ENCODE measurements around the gene VPS51.

Gene VPS51

DNA sequence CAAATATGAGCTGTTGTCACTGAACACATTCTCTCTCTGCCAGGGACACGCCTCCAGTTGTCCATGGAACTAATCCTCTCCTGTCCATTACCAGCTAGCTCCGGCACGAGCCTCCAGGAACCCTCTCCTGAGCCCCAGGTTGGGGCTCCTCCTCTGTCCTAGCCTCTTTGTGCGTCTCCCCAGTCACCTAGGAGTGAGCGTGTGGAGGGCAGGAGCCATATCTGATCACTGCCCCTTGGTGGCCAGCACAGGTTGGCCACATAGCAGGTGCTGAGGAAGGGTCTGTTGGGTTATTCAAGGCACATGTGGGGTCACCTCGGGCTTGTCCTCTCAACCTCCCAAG is 35.9 kb downstream of the VPS51 start:
- Histone ChIP-seq H3K27me3 (ENCODE audit: insufficient read depth, poor library complexity, severe bottlenecking) (no peaks in the 10 kb centered on the region), H3K27ac (ENCODE audit: poor library complexity, severe bottlenecking) (no peak overlapping the region), H3K4me1 (ENCODE audit: insufficient read depth, poor library complexity, severe bottlenecking) (peaks cover 3% of the 10 kb centered on the region), H3K9me3 (ENCODE audit: severe bottlenecking) (no peaks in the 10 kb centered on the region), H3K4me3 (ENCODE audit: severe bottlenecking) (no peak overlapping the region), H3K36me3 (ENCODE audit: low read depth) (peaks cover 55% of the 10 kb centered on the region)
- ATAC-seq (ENCODE audit: low read depth) (no peak), DNase-seq (ENCODE audit: low spot score) (no peak)
- TF ChIP-seq, protein P1, sequence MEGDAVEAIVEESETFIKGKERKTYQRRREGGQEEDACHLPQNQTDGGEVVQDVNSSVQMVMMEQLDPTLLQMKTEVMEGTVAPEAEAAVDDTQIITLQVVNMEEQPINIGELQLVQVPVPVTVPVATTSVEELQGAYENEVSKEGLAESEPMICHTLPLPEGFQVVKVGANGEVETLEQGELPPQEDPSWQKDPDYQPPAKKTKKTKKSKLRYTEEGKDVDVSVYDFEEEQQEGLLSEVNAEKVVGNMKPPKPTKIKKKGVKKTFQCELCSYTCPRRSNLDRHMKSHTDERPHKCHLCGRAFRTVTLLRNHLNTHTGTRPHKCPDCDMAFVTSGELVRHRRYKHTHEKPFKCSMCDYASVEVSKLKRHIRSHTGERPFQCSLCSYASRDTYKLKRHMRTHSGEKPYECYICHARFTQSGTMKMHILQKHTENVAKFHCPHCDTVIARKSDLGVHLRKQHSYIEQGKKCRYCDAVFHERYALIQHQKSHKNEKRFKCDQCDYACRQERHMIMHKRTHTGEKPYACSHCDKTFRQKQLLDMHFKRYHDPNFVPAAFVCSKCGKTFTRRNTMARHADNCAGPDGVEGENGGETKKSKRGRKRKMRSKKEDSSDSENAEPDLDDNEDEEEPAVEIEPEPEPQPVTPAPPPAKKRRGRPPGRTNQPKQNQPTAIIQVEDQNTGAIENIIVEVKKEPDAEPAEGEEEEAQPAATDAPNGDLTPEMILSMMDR (IDR thresholded peaks at IDR 0.05; ENCODE audit: poor library complexity, severe bottlenecking): no peak

DNA sequence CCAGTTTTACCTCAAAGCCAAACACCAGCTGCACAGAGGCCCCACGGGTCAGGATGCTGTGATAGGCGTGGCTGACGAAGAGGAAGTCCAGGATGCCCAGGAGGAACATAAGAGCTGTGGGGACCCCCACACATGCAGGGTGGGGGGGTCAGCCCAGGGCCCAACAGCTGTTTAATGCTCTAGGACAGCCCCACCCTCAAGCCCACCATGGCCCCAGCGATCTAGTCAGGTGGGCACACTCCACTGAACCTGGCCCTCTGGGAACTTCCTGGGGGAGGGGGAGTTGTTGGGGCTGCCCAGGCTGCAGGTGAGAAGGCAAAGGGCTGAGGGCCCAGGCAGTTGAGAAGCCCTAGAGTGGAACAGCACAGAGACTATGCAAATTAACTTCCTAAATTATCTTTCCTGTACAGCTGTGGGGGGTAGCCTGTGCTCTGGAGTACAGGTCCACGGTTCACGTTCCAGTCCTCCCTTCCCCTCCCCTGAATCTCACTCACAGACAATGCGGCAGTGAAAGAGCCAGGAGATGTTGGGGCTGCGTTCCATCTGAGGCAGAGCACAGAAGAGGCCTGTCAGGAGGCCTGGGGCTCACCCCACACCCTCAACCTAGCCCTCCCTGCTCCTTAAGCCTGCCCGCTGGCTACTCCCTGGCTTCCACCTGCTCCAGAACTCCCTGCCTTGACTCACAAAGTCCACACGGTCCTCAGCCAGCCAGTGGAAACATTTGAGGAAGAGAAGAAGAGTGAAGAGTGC is 36.4 kb downstream of the VPS51 start:
- Histone ChIP-seq H3K9me3 (ENCODE audit: severe bottlenecking) (no peaks in the 10 kb centered on the region), H3K4me3 (ENCODE audit: severe bottlenecking) (no peak overlapping the region), H3K27me3 (ENCODE audit: insufficient read depth, poor library complexity, severe bottlenecking) (no peaks in the 10 kb centered on the region), H3K36me3 (ENCODE audit: low read depth) (peaks cover 50% of the 10 kb centered on the region), H3K27ac (ENCODE audit: poor library complexity, severe bottlenecking) (no peak overlapping the region), H3K4me1 (ENCODE audit: insufficient read depth, poor library complexity, severe bottlenecking) (peaks cover 3% of the 10 kb centered on the region)
- no peak for ATAC-seq (ENCODE audit: low read depth)
- TF ChIP-seq, protein P1 (IDR thresholded peaks at IDR 0.05; ENCODE audit: poor library complexity, severe bottlenecking): no peak
- no peak for DNase-seq (ENCODE audit: low spot score)

DNA sequence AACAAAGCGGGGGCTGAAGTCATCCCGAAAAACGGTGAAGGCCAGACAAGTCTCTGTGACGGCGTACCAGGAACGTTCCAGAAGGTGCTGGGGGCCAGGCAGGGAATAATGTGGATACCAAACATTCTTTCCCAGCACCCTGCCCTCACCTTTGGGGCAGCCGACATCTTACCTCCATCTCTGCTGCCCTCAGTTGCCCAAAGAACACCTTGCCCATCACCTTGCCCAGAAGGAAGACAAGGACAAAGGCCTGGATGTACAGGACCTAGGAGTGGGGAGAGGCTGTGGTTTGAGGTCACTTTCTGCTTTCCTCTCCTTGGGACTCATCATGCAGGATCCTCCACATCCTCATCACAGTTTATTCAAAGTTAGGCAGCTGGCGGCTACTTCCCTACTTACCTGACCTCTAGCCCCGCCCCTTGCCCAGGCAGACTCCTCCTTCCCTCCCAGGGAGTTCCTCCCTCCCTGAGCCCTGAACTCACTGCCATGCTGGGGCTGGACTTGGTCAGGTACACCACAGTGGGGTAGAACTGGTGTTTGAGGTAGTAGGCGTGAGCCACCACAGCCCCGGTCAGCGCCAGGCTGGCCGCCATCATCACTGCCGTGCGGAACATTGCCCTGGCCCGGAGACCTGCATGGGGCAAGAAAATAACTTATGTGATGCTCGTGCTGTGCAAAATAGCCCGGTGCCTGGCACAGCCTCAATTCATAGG is 37.1 kb downstream of the VPS51 start:
- peak; percentile 44 for ATAC-seq (ENCODE audit: low read depth)
- Histone ChIP-seq H3K27ac (ENCODE audit: poor library complexity, severe bottlenecking) (peak overlapping the region; percentile 88), H3K36me3 (ENCODE audit: low read depth) (peaks cover 46% of the 10 kb centered on the region), H3K4me1 (ENCODE audit: insufficient read depth, poor library complexity, severe bottlenecking) (peaks cover 3% of the 10 kb centered on the region), H3K9me3 (ENCODE audit: severe bottlenecking) (no peaks in the 10 kb centered on the region), H3K27me3 (ENCODE audit: insufficient read depth, poor library complexity, severe bottlenecking) (no peaks in the 10 kb centered on the region), H3K4me3 (ENCODE audit: severe bottlenecking) (peak overlapping the region; percentile 69)
- peak; percentile 86 for DNase-seq (ENCODE audit: low spot score)
- TF ChIP-seq, protein P1 (IDR thresholded peaks at IDR 0.05; ENCODE audit: poor library complexity, severe bottlenecking): no peak

DNA sequence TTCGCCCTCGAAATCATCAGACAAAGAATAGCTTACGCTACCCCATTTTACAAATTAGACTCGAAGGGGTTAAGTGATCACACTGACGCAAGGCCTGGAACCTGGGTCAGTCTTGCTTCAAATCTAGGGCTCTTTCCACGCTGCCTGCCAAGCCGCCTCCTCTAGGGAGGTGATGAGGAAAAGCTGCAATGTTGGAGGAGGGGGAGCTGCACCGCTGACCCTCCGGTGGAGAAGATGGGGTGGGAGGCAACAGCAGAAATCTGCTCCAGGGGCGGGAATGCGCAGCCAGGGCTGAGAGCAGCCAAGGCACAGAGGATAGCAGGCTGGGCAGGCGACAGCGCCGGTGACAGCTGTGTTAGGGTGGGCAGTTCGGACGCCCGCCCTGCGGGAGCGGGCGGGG is 37.7 kb downstream of the VPS51 start:
- peak overlapping the region; percentile 88 for H3K27ac ChIP-seq (ENCODE audit: poor library complexity, severe bottlenecking)
- no peak for DNase-seq (ENCODE audit: low spot score)
- peaks cover 40% of the 10 kb centered on the region for H3K36me3 ChIP-seq (ENCODE audit: low read depth)

More for the DNA sequence above, 37.7 kb downstream of the VPS51 start:
- ATAC-seq (ENCODE audit: low read depth): no peak
- peaks cover 4% of the 10 kb centered on the region for H3K4me1 ChIP-seq (ENCODE audit: insufficient read depth, poor library complexity, severe bottlenecking)
- H3K27me3 ChIP-seq (ENCODE audit: insufficient read depth, poor library complexity, severe bottlenecking): no peaks in the 10 kb centered on the region
- peak overlapping the region; percentile 69 for H3K4me3 ChIP-seq (ENCODE audit: severe bottlenecking)
- TF ChIP-seq, protein P1 (IDR thresholded peaks at IDR 0.05; ENCODE audit: poor library complexity, severe bottlenecking): no peak
- H3K9me3 ChIP-seq (ENCODE audit: severe bottlenecking): no peaks in the 10 kb centered on the region
